HL-60 (cell line): Measurements from ENCODE around the gene NOTCH2.

Experiments used
- DNase-seq, 2 experiments: peaks; one replicate each; pipeline ENCODE4 v3.0.0-alpha.2; 2010 to 2020; ENCODE audit warnings: low read depth in 1 of 2, low spot score in 1 of 2
- H3K27ac ChIP-seq: fragments of 250-450 bp; sonication (Bioruptor Pico); replicated peaks from 2 replicates; pipeline ENCODE4 v1.5.1; 2020; ENCODE audit warnings: mild to moderate bottlenecking, moderate library complexity
- H3K27me3 ChIP-seq: fragments of 250-450 bp; sonication (Bioruptor Pico); 2 replicates; pipeline ENCODE4 v1.5.1; 2021; ENCODE audit warnings: mild to moderate bottlenecking, moderate library complexity; ENCODE audit not compliant: insufficient read depth, poor library complexity, severe bottlenecking
- H3K4me3 ChIP-seq: replicated peaks from 2 replicates; pipeline ENCODE4 v1.5.1; 2011; ENCODE audit warnings: mild to moderate bottlenecking, control low read depth, low read length; ENCODE audit not compliant: insufficient read depth
- CTCF ChIP-seq: IDR thresholded peaks from one replicate; pipeline ENCODE4 v1.5.1; 2011; ENCODE audit warnings: low read length, control low read depth, inconsistent platforms; ENCODE audit not compliant: insufficient read depth
- GABPA ChIP-seq: IDR thresholded peaks from 2 replicates; pipeline ENCODE4 v1.6.1; 2012; ENCODE audit warnings: low read depth
- POLR2AphosphoS5 ChIP-seq: IDR thresholded peaks from 2 replicates; pipeline ENCODE4 v1.6.1; 2012; ENCODE audit warnings: low read depth
- REST ChIP-seq: IDR thresholded peaks from 2 replicates; pipeline ENCODE4 v1.6.1; 2012; ENCODE audit warnings: low read depth; ENCODE audit not compliant: insufficient replicate concordance
- SPI1 ChIP-seq: IDR thresholded peaks from 2 replicates; pipeline ENCODE4 v1.6.1; 2012; ENCODE audit warnings: low read depth, mild to moderate bottlenecking, borderline replicate concordance

NOTCH2 gene

GRCh38 chr1:119926553-119926952 lies 142.9 kb downstream of the NOTCH2 start:
- H3K27ac ChIP-seq: no peak overlapping the region
- H3K27me3 ChIP-seq: no peaks in the 10 kb centered on the region
- no peak overlapping the region for H3K4me3 ChIP-seq
- TF ChIP-seq CTCF (no peak), GABPA (no peak), REST (no peak), POLR2AphosphoS5 (no peak), SPI1 (no peak)
- DNase-seq: no peak

- DNase-seq: no peak
- no peak for TF ChIP-seq SPI1
- TF ChIP-seq REST: no peak
- no peak for TF ChIP-seq GABPA
- TF ChIP-seq CTCF: no peak
- no peak for TF ChIP-seq POLR2AphosphoS5
- H3K27ac ChIP-seq: no peak overlapping the region
- H3K27me3 ChIP-seq: no peaks in the 10 kb centered on the region
- H3K4me3 ChIP-seq: no peak overlapping the region
Measured at GRCh38 chr1:119924948-119925898, 144.2 kb downstream of the NOTCH2 start.

- Histone ChIP-seq H3K4me3 (no peak overlapping the region), H3K27me3 (no peaks in the 10 kb centered on the region), H3K27ac (no peak overlapping the region)
- DNase-seq: no peak
- TF ChIP-seq CTCF: no peak
- TF ChIP-seq POLR2AphosphoS5: no peak
- no peak for TF ChIP-seq REST
- TF ChIP-seq SPI1: no peak
- TF ChIP-seq GABPA: no peak
Measured at GRCh38 chr1:119920104-119920968, 149.1 kb downstream of the NOTCH2 start.
